NCI-H748 (cell line): ENCODE data around the gene KRTAP19-3.
A peak's percentile ranks its signal among the peaks of the same experiment; 100 is the strongest.

Source experiments
- DNase-seq: peaks from one replicate; lab custom pipeline; 2025; ENCODE audit not compliant: unreplicated experiment; lab: John Stamatoyannopoulos, UW

Gene KRTAP19-3

GRCh38 chr21:30491963-30492428 is at the start of gene KRTAP19-3:
TSS of gene KRTAP19-3 (minus strand) at chr21:30492013. CDS start at chr21:30491957, 56 bp downstream.
- no peak for DNase-seq

- no peak for DNase-seq
These were observed 27.1 kb upstream of the KRTAP19-3 start for GRCh38 chr21:30518876-30519275.

- no peak for DNase-seq
These were observed 23.9 kb upstream of the KRTAP19-3 start for GRCh38 chr21:30515681-30516080.

GRCh38 chr21:30505621-30506205 is 13.9 kb upstream of the KRTAP19-3 start:
- peak; percentile 5 for DNase-seq

GRCh38 chr21:30502041-30502440 is 10.2 kb upstream of the KRTAP19-3 start, which contains the start of gene KRTAP19-5:
TSS of gene KRTAP19-5 (minus strand) at chr21:30502141. CDS start at chr21:30502090, 51 bp downstream.
- no peak for DNase-seq

- no peak for DNase-seq
These were observed 5.3 kb upstream of the KRTAP19-3 start, which contains the start of gene KRTAP19-4 for GRCh38 chr21:30497065-30497464. TSS of gene KRTAP19-4 (minus strand) at chr21:30497165. CDS start at chr21:30497110, 55 bp downstream.

GRCh38 chr21:30487336-30487735 is 4.5 kb downstream of the KRTAP19-3 start, which contains the start of gene KRTAP19-2:
TSS of gene KRTAP19-2 (minus strand) at chr21:30487436. CDS start at chr21:30487348, 88 bp downstream.
- DNase-seq: no peak

- DNase-seq: no peak
These were observed 5.6 kb downstream of the KRTAP19-3 start for GRCh38 chr21:30486180-30486579.

GRCh38 chr21:30482130-30482529 is 9.7 kb downstream of the KRTAP19-3 start:
- no peak for DNase-seq

- no peak for DNase-seq
These were observed 11.7 kb downstream of the KRTAP19-3 start, which contains the start of gene KRTAP19-1 for GRCh38 chr21:30480145-30480544. TSS of gene KRTAP19-1 (minus strand) at chr21:30480367. CDS start at chr21:30480317, 50 bp downstream.

- DNase-seq: no peak
These were observed 12.6 kb downstream of the KRTAP19-3 start for GRCh38 chr21:30479259-30479658.

GRCh38 chr21:30478004-30478403 is 13.8 kb downstream of the KRTAP19-3 start:
- no peak for DNase-seq

GRCh38 chr21:30468900-30469714 is 22.7 kb downstream of the KRTAP19-3 start:
- no peak for DNase-seq

- no peak for DNase-seq
These were observed 28.1 kb downstream of the KRTAP19-3 start for GRCh38 chr21:30463713-30464112.

- DNase-seq: no peak
These were observed 43.3 kb downstream of the KRTAP19-3 start for GRCh38 chr21:30448514-30448913.

GRCh38 chr21:30447056-30447455 is 44.8 kb downstream of the KRTAP19-3 start:
- no peak for DNase-seq

GRCh38 chr21:30444204-30444603 is 47.6 kb downstream of the KRTAP19-3 start:
- no peak for DNase-seq

GRCh38 chr21:30443226-30443625 is 48.6 kb downstream of the KRTAP19-3 start:
- no peak for DNase-seq
